ENCODE results near the gene TSC22D3.

- no peak for TF ChIP-seq CTCF (IDR thresholded peaks at IDR 0.05)
- peak in 1 of 2 donors; percentile 14 for TF ChIP-seq POLR2A (IDR thresholded peaks at IDR 0.05)
Measured at GRCh38 chrX:107712231-107713202, 63.1 kb downstream of the TSC22D3 start.

Data from uterus (tissue), 2 donors.